Renal pelvis (tissue), 12 donors: ENCODE results near the gene TNIK. TPM values are rescaled to one million over a fixed set of nuclear protein-coding genes. Genes with fewer than 3 reads are reported as not detected.
A peak's percentile ranks its signal among the peaks of the same experiment; 100 is the strongest.

Source experiments
- DNase-seq: peaks from one replicate; pipeline ENCODE4 v3.0.0-alpha.2; 2013
- long read RNA-seq, 16 experiments: transcript quantifications; one replicate each; lab custom pipeline, GENCODE V29; 2026
- polyA plus RNA-seq, 3 donors: library from polyadenylated mRNA; unstranded; fragments of 120-200 nt; gene quantifications; one replicate each; pipeline ENCODE4 v1.2.1, GENCODE V29; 2013; ENCODE audit not compliant: insufficient read length in 3 of 3

Gene TNIK
- polyA plus RNA-seq: 10 to 100 TPM; 19.2 to 23.7 (median 20.0) TPM
- long read RNA-seq, donor 1: 0 reads
- long read RNA-seq, donor 2, partial matches to known transcripts: 0 of 2 reads
- long read RNA-seq, donor 2, other reads (novel, unspliced or antisense): 0 of 2 reads
- long read RNA-seq, donor 3, partial matches to known transcripts: 0 of 4 reads
- long read RNA-seq, donor 3, other reads (novel, unspliced or antisense): 0 of 4 reads
- long read RNA-seq, donor 4: 0 reads
- long read RNA-seq, donor 5, partial matches to known transcripts: 0 of 1 reads
- long read RNA-seq, donor 5, other reads (novel, unspliced or antisense): 0 of 1 reads
- long read RNA-seq, donor 6, partial matches to known transcripts: 0 of 1 reads
- long read RNA-seq, donor 6, other reads (novel, unspliced or antisense): 0 of 1 reads
- long read RNA-seq, donor 7: 0 reads
- long read RNA-seq, donor 8: 0 reads
- long read RNA-seq, donor 9: 0 reads
- long read RNA-seq, donor 10: 0 reads
- long read RNA-seq, donor 11, partial matches to known transcripts: 0 of 1 reads
- long read RNA-seq, donor 11, other reads (novel, unspliced or antisense): 0 of 1 reads
- long read RNA-seq, donor 12, partial matches to known transcripts: 0 of 1 reads
- long read RNA-seq, donor 12, other reads (novel, unspliced or antisense): 0 of 1 reads
- long read RNA-seq, donor 13: 0 reads
- long read RNA-seq, donor 14: 0 reads
- long read RNA-seq, donor 15: 0 reads
- long read RNA-seq, donor 16, partial matches to known transcripts: 0 of 4 reads
- long read RNA-seq, donor 16, other reads (novel, unspliced or antisense): 0 of 4 reads

GRCh38 chr3:171459942-171460724 lies at the start of gene TNIK:
TSS of gene TNIK (minus strand) at chr3:171460405. CDS start at chr3:171460063, 342 bp downstream.
- DNase-seq: peak; percentile 84

GRCh38 chr3:171508676-171509075 lies 48.5 kb upstream of the TNIK start:
- DNase-seq: no peak

GRCh38 chr3:171508206-171508605 lies 48.0 kb upstream of the TNIK start:
- DNase-seq: no peak

- no peak for DNase-seq
Measured at GRCh38 chr3:171506743-171507319, 46.6 kb upstream of the TNIK start.

- DNase-seq: no peak
Measured at GRCh38 chr3:171505822-171506333, 45.7 kb upstream of the TNIK start.

GRCh38 chr3:171504376-171504775 lies 44.2 kb upstream of the TNIK start:
- DNase-seq: no peak

GRCh38 chr3:171503817-171504216 lies 43.6 kb upstream of the TNIK start:
- DNase-seq: no peak

- no peak for DNase-seq
Measured at GRCh38 chr3:171498921-171499320, 38.7 kb upstream of the TNIK start.

- DNase-seq: no peak
Measured at GRCh38 chr3:171497468-171497867, 37.3 kb upstream of the TNIK start.

- no peak for DNase-seq
Measured at GRCh38 chr3:171495413-171495812, 35.2 kb upstream of the TNIK start.

- no peak for DNase-seq
Measured at GRCh38 chr3:171494457-171495109, 34.4 kb upstream of the TNIK start.

- DNase-seq: no peak
Measured at GRCh38 chr3:171491361-171491760, 31.2 kb upstream of the TNIK start.

- no peak for DNase-seq
Measured at GRCh38 chr3:171490901-171491300, 30.7 kb upstream of the TNIK start.

- DNase-seq: no peak
Measured at GRCh38 chr3:171489348-171489747, 29.1 kb upstream of the TNIK start.

- DNase-seq: no peak
Measured at GRCh38 chr3:171488479-171488878, 28.3 kb upstream of the TNIK start.

- no peak for DNase-seq
Measured at GRCh38 chr3:171487382-171487781, 27.2 kb upstream of the TNIK start.

- DNase-seq: no peak
Measured at GRCh38 chr3:171485338-171485737, 25.1 kb upstream of the TNIK start.

- DNase-seq: no peak
Measured at GRCh38 chr3:171481011-171481410, 20.8 kb upstream of the TNIK start.

- no peak for DNase-seq
Measured at GRCh38 chr3:171480526-171480925, 20.3 kb upstream of the TNIK start.

GRCh38 chr3:171476532-171477102 lies 16.4 kb upstream of the TNIK start:
- DNase-seq: no peak

GRCh38 chr3:171472552-171472951 lies 12.3 kb upstream of the TNIK start:
- DNase-seq: no peak
